NCI-H2171 (cell line): ENCODE measurements around the gene EEIG2.
"Not testable (repeated sequence)": the region's sequence is repeated elsewhere in the genome, so short reads cannot be mapped to it uniquely, and the experiment has no call there.

Experiments
- DNase-seq: peaks from one replicate; lab custom pipeline; 2025; lab: John Stamatoyannopoulos, UW

EEIG2 gene

GRCh38 chr1:108559215-108560186, at the start of gene EEIG2:
Gene EEIG2 (plus strand): TSS chr1:108560100. CDS start chr1:108560429, 329 bp downstream.
- DNase-seq, result peak; percentile 89

- no peak for DNase-seq
Observed at GRCh38 chr1:108511764-108512163, 48.1 kb upstream of the EEIG2 start.

- peak; percentile 12 for DNase-seq
Observed at GRCh38 chr1:108512239-108513043, 47.5 kb upstream of the EEIG2 start.

GRCh38 chr1:108513044-108513415, 46.9 kb upstream of the EEIG2 start:
- DNase-seq, result no peak

- DNase-seq, result not testable (repeated sequence)
Observed at GRCh38 chr1:108513914-108514313, 46.0 kb upstream of the EEIG2 start.

GRCh38 chr1:108517301-108517897, 42.5 kb upstream of the EEIG2 start:
- not testable (repeated sequence) for DNase-seq

- no peak for DNase-seq
Observed at GRCh38 chr1:108521990-108522393, 37.9 kb upstream of the EEIG2 start.

GRCh38 chr1:108523829-108524228, 36.1 kb upstream of the EEIG2 start:
- no peak for DNase-seq

GRCh38 chr1:108524676-108525075, 35.2 kb upstream of the EEIG2 start:
- DNase-seq, result no peak

- no peak for DNase-seq
Observed at GRCh38 chr1:108527135-108527534, 32.8 kb upstream of the EEIG2 start.

GRCh38 chr1:108527837-108528236, 32.1 kb upstream of the EEIG2 start:
- DNase-seq, result no peak

GRCh38 chr1:108531444-108531843, 28.5 kb upstream of the EEIG2 start:
- no peak for DNase-seq

GRCh38 chr1:108532730-108533129, 27.2 kb upstream of the EEIG2 start:
- no peak for DNase-seq

GRCh38 chr1:108533351-108534083, 26.4 kb upstream of the EEIG2 start:
- no peak for DNase-seq

GRCh38 chr1:108534759-108535158, 25.1 kb upstream of the EEIG2 start:
- no peak for DNase-seq

GRCh38 chr1:108535315-108535897, 24.5 kb upstream of the EEIG2 start:
- not testable (repeated sequence) for DNase-seq

- DNase-seq, result not testable (repeated sequence)
Observed at GRCh38 chr1:108536021-108536420, 23.9 kb upstream of the EEIG2 start.

- DNase-seq, result not testable (repeated sequence)
Observed at GRCh38 chr1:108536791-108537190, 23.1 kb upstream of the EEIG2 start.

- no peak for DNase-seq
Observed at GRCh38 chr1:108537976-108538375, 21.9 kb upstream of the EEIG2 start.

- no peak for DNase-seq
Observed at GRCh38 chr1:108540977-108541376, 18.9 kb upstream of the EEIG2 start.

- no peak for DNase-seq
Observed at GRCh38 chr1:108541861-108542260, 18.0 kb upstream of the EEIG2 start.
